PC-9 (cell line): Measurements from ENCODE around the gene SLC25A30. TPM values are rescaled to one million over a fixed set of nuclear protein-coding genes. Genes with fewer than 3 reads are reported as not detected.

Experiments used
- BruUV-seq: library from RNA; stranded (reverse); fragments of 400-500 nt; replicated peaks from 2 replicates; lab custom pipeline; 2021; lab: Mats Ljungman, UMichigan
- CTCF ChIA-PET: fragments of 300-600 bp; sonication (Branson Sonifier 250); formaldehyde crosslinking; loops from one replicate; lab custom pipeline; 2022; ENCODE audit warnings: antibody characterized with exemption; lab: Charles Lee
- POLR2A ChIA-PET: fragments of 300-600 bp; sonication (Branson Sonifier 250); formaldehyde crosslinking; loops from one replicate; lab custom pipeline; 2022; ENCODE audit warnings: antibody characterized with exemption; ENCODE audit not compliant: unreplicated experiment; lab: Charles Lee
- DNase-seq, 2 experiments: peaks; one replicate each; pipeline versions ENCODE4 v3.0.0 to v3.0.0-alpha.2; 2015 to 2022; ENCODE audit warnings: mixed read lengths in 1 of 2
- H2AFZ ChIP-seq: fragments of 200-600 bp; sonication (generic); 2 replicates; pipeline ENCODE4 v1.8.1; 2017; ENCODE audit warnings: antibody characterized with exemption
- H3F3A ChIP-seq: fragments of 200-600 bp; sonication (generic); 2 replicates; pipeline ENCODE4 v1.8.1; 2017; ENCODE audit warnings: antibody characterized with exemption, mild to moderate bottlenecking, low read depth; ENCODE audit not compliant: insufficient read depth
- H3K27ac ChIP-seq: fragments of 200-600 bp; sonication (generic); 2 replicates; pipeline ENCODE4 v1.6.1; 2016; ENCODE audit warnings: mixed run types
- H3K27me3 ChIP-seq: fragments of 200-600 bp; sonication (generic); 2 replicates; pipeline ENCODE4 v1.6.1; 2016; ENCODE audit warnings: low read depth, mixed run types; ENCODE audit not compliant: insufficient read depth
- H3K36me3 ChIP-seq: fragments of 200-600 bp; sonication (generic); 2 replicates; pipeline ENCODE4 v1.6.1; 2016; ENCODE audit warnings: low read depth, mixed run types
- H3K4me1 ChIP-seq: fragments of 200-600 bp; sonication (generic); replicated peaks from 2 replicates; pipeline ENCODE4 v1.6.1; 2016; ENCODE audit warnings: mixed run types; ENCODE audit not compliant: insufficient read depth
- H3K4me2 ChIP-seq: fragments of 200-600 bp; sonication (generic); 2 replicates; pipeline ENCODE4 v1.6.1; 2017; ENCODE audit warnings: mixed run types
- H3K4me3 ChIP-seq: fragments of 200-600 bp; sonication (generic); 2 replicates; pipeline ENCODE4 v1.6.1; 2016; ENCODE audit warnings: mixed run types
- H3K79me2 ChIP-seq: fragments of 200-600 bp; sonication (generic); 2 replicates; pipeline ENCODE4 v1.6.1; 2017; ENCODE audit warnings: low read depth, mixed run types
- H3K9me2 ChIP-seq: fragments of 200-600 bp; sonication (generic); 2 replicates; pipeline ENCODE4 v1.8.1; 2017; ENCODE audit warnings: mild to moderate bottlenecking; ENCODE audit not compliant: insufficient read depth
- H3K9me3 ChIP-seq: fragments of 200-600 bp; sonication (generic); 2 replicates; pipeline ENCODE4 v1.8.1; 2016; ENCODE audit warnings: low read depth; ENCODE audit not compliant: insufficient read depth
- H4K20me1 ChIP-seq: fragments of 200-600 bp; sonication (generic); 2 replicates; pipeline ENCODE4 v1.8.1; 2017; ENCODE audit not compliant: insufficient read depth
- EZH2 ChIP-seq: fragments of 200-600 bp; sonication (generic); IDR thresholded peaks from 2 replicates; pipeline ENCODE4 v1.8.0; 2017; ENCODE audit warnings: antibody characterized with exemption, low read depth
- intact Hi-C: fragments of 100-400 bp; cut with micrococcal nuclease; formaldehyde crosslinking; loops from one replicate; pipeline ENCODE4 v1.10.0; 2022; ENCODE audit not compliant: unreplicated experiment
- total RNA-seq: library from RNA; stranded (reverse); gene quantifications from 2 replicates; pipeline ENCODE4 v1.2.3, GENCODE V29; 2021
- TF ChIP-seq, protein P1 (sequence below): fragments of 200-600 bp; sonication (generic); conservative IDR thresholded peaks from 2 replicates; pipeline ENCODE4 v1.6.1; 2017; ENCODE audit warnings: mixed run types, antibody characterized with exemption, mild to moderate bottlenecking, moderate library complexity

Gene SLC25A30
- total RNA-seq, 1 experiment from 2014 or later = 11.2 TPM

DNA sequence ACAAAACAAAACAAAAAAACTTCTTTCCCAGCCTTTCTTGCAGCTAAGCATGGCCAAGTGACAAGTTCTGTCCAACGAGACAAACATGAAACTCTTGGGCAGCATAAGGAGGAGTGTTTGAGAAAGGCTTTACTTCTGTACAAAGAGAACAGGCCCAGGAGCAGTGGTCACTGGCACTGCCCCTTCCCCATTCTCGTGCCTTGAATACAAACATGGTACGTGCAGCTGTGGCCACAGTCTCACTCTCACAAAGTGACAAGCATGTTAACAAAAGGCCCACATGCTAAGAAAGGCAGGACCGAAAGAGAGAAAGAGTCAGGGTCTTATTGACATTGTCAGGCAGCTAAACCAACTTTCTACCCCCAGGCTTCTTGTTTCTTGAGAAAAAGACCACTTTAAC is 19.8 kb upstream of the SLC25A30 start:
- Histone ChIP-seq H3K9me3 (no peaks in the 10 kb centered on the region), H3K4me2 (no peak overlapping the region), H4K20me1 (no peaks in the 10 kb centered on the region), H3F3A (peaks cover 8% of the 10 kb centered on the region; the same call in 1 of the 2 replicates), H2AFZ (no peak overlapping the region), H3K79me2 (no peaks in the 10 kb centered on the region), H3K36me3 (no peaks in the 10 kb centered on the region), H3K4me1 (no peaks in the 10 kb centered on the region; the same call in 1 of the 2 replicates), H3K27ac (no peak overlapping the region), H3K27me3 (no peaks in the 10 kb centered on the region), H3K9me2 (no peaks in the 10 kb centered on the region), H3K4me3 (no peak overlapping the region)
- intact Hi-C loops = no loop called here
- CTCF ChIA-PET = no interaction called here
- POLR2A ChIA-PET = no interaction called here
- DNase-seq = no peak
- TF ChIP-seq, protein P1, sequence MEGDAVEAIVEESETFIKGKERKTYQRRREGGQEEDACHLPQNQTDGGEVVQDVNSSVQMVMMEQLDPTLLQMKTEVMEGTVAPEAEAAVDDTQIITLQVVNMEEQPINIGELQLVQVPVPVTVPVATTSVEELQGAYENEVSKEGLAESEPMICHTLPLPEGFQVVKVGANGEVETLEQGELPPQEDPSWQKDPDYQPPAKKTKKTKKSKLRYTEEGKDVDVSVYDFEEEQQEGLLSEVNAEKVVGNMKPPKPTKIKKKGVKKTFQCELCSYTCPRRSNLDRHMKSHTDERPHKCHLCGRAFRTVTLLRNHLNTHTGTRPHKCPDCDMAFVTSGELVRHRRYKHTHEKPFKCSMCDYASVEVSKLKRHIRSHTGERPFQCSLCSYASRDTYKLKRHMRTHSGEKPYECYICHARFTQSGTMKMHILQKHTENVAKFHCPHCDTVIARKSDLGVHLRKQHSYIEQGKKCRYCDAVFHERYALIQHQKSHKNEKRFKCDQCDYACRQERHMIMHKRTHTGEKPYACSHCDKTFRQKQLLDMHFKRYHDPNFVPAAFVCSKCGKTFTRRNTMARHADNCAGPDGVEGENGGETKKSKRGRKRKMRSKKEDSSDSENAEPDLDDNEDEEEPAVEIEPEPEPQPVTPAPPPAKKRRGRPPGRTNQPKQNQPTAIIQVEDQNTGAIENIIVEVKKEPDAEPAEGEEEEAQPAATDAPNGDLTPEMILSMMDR = no peak
- TF ChIP-seq EZH2 = no peak
- no TSS peak for BruUV-seq

- TF ChIP-seq EZH2 = no peak
- TF ChIP-seq, protein P1 = no peak
- ChIA-PET CTCF (no interaction called here), POLR2A (no interaction called here)
- no peaks in the 10 kb centered on the region for H3K9me3 ChIP-seq
- intact Hi-C loops = no loop called here
- H3K9me2 ChIP-seq = no peaks in the 10 kb centered on the region
- no peaks in the 10 kb centered on the region for H3K79me2 ChIP-seq
- H2AFZ ChIP-seq = no peak overlapping the region
- BruUV-seq = no TSS peak
- DNase-seq = no peak
- H3K4me2 ChIP-seq = no peak overlapping the region
- H3K36me3 ChIP-seq = no peaks in the 10 kb centered on the region
- H4K20me1 ChIP-seq = no peaks in the 10 kb centered on the region
- no peaks in the 10 kb centered on the region; the same call in 1 of the 2 replicates for H3K4me1 ChIP-seq
- H3K4me3 ChIP-seq = no peak overlapping the region
- no peaks in the 10 kb centered on the region for H3K27me3 ChIP-seq
- peaks cover 7% of the 10 kb centered on the region; the same call in 1 of the 2 replicates for H3F3A ChIP-seq
- H3K27ac ChIP-seq = no peak overlapping the region
Measured at GRCh38 chr13:45436953-45437352, 18.8 kb upstream of the SLC25A30 start.

- CTCF ChIA-PET = no interaction called here
- H3F3A ChIP-seq = peaks cover 1% of the 10 kb centered on the region; the same call in 1 of the 2 replicates
- no peaks in the 10 kb centered on the region for H3K9me2 ChIP-seq
- no peak for TF ChIP-seq EZH2
- TF ChIP-seq, protein P1 = no peak
- no peak overlapping the region for H3K4me3 ChIP-seq
- H3K36me3 ChIP-seq = no peaks in the 10 kb centered on the region
- H3K4me2 ChIP-seq = no peak overlapping the region
- no peaks in the 10 kb centered on the region for H3K9me3 ChIP-seq
- no TSS peak for BruUV-seq
- H3K27ac ChIP-seq = no peak overlapping the region
- no peaks in the 10 kb centered on the region for H4K20me1 ChIP-seq
- intact Hi-C loops = no loop called here
- H2AFZ ChIP-seq = no peak overlapping the region
- H3K4me1 ChIP-seq = no peaks in the 10 kb centered on the region
- no peak for DNase-seq
- POLR2A ChIA-PET = no interaction called here
- no peaks in the 10 kb centered on the region for H3K27me3 ChIP-seq
- H3K79me2 ChIP-seq = no peaks in the 10 kb centered on the region
Measured at GRCh38 chr13:45436332-45436731, 18.2 kb upstream of the SLC25A30 start.
